G401 (cell line): ENCODE data around the gene CROCC. TPM values are rescaled to one million over a fixed set of nuclear protein-coding genes. Genes with fewer than 3 reads are reported as not detected.

Experiments used
- DNase-seq: peaks from one replicate; pipeline ENCODE4 v3.0.0-alpha.2; 2015; ENCODE audit warnings: low spot score
- in situ Hi-C: cut with HindIII; loops from 2 replicates; pipeline ENCODE4 v1.10.0; 2016; ENCODE audit warnings: low sequenced_read_pairs, mixed read lengths
- total RNA-seq: library from RNA; depleted of rRNA; stranded (reverse); fragments of >200 nt; shearing (Covaris generic); gene quantifications from 2 replicates; pipeline ENCODE4 v1.2.3, GENCODE V29; 2014; rRNA removed

CROCC gene
- total RNA-seq, 1 experiment from 2014 or later, result 29.7 TPM

DNA sequence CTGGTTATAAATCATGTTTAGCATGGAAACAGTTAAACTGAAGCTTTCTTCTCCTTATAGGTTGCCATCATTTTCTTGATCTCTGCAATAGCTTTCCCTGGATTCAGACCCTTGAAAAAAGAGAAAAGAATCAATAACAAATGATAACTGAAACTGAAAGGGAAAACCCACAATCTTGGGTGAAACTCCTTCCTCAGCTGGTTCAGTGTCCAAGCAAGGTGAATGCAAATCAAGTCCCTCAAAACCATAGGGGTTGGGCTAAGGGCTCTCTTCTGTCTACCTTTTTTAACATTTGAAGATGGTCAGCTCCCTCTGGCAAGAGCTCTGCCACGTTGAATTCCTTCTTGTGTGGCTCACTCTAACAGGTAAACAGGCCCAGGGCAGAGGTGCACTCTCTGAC lies 97.1 kb downstream of the CROCC start:
- in situ Hi-C loops, result no loop called here

DNA sequence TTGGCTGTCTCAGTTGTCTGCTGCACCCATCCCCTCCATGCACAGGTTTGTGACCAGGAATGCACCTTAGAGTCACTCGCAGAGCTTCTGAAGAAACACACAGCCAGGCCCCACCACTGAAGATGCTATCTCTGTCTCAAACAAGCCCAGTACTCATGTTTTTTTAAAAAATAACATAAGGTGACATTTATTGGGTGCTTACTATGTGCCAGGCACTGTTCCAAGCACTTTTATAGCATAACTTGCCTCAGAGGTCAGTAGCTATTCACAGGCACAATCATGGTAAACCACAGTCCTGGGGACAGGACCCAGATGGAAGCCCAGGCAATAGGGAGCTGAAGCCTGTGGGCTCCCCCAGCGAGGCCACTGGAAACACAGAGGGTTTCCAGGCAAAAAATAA lies 98.8 kb downstream of the CROCC start:
- no peak for DNase-seq
- in situ Hi-C loops, result no loop called here

More for the DNA sequence above, 97.1 kb downstream of the CROCC start:
- no peak for DNase-seq

DNA sequence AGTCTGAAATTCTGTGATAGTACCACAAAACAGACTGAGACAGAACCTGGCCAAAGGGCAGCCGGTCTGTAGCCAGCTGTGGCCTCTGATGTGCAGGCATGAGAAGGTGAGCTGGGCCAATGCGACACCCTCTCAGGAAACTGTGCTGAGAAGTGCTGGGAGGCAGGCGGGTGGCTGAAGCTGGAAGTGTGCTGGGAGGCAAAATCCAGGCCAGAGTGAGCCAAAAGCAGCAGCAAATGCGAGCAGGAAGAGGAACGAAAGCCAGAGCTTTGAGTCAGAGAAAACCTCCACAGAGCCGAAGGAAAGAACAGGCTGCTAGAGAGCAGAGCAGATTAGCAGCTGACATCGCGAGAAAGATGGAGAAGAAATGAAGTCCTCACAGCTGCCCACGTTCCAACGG lies 100.2 kb downstream of the CROCC start:
- no peak for DNase-seq
- in situ Hi-C loops, result no loop called here

Other genes with a start within 250 kb of the CROCC start
- gene RNU1-4, start 181.4 kb upstream of the CROCC start, total RNA-seq, result not detected in 2 replicates
- not detected in 2 replicates for gene RNU1-2, start 26.0 kb upstream of the CROCC start, total RNA-seq
- 55.9 and 62.4 TPM in 2 replicates for gene MFAP2, start 58.7 kb downstream of the CROCC start, total RNA-seq
- 34.5 and 38.9 TPM in 2 replicates for gene ATP13A2, start 90.0 kb downstream of the CROCC start, total RNA-seq
- 192 and 214 TPM in 2 replicates for gene SDHB, start 132.1 kb downstream of the CROCC start, total RNA-seq
- gene PADI2, start 197.5 kb downstream of the CROCC start, total RNA-seq, result 0.10 and 0.62 TPM in 2 replicates